GM23338 (cell line): Measurements from ENCODE around the gene ICAM2. TPM values are rescaled to one million over a fixed set of nuclear protein-coding genes. Genes with fewer than 3 reads are reported as not detected.

ENCODE experiments used
- ATAC-seq: fragments of 200-7000 bp; cut with Tn5 transposase; 3 replicates; pipeline ENCODE4 v1.9.1; 2020
- DNase-seq: peaks from one replicate; pipeline ENCODE4 v3.0.0-alpha.2; 2015; ENCODE audit warnings: low spot score
- H2AFZ ChIP-seq: fragments of 200-600 bp; sonication (generic); 2 replicates; pipeline ENCODE4 v1.8.0; 2016; ENCODE audit warnings: antibody characterized with exemption, mild to moderate bottlenecking, moderate library complexity
- H3F3A ChIP-seq: fragments of 200-600 bp; sonication (generic); replicated peaks from 2 replicates; pipeline ENCODE4 v1.8.0; 2017; ENCODE audit warnings: antibody characterized with exemption, mixed run types, low read depth
- H3K27ac ChIP-seq: fragments of 200-600 bp; sonication (generic); 2 replicates; pipeline ENCODE4 v1.6.1; 2016; ENCODE audit warnings: low read depth
- H3K27me3 ChIP-seq: fragments of 200-600 bp; sonication (generic); 2 replicates; pipeline ENCODE4 v1.8.0; 2016; ENCODE audit warnings: mild to moderate bottlenecking, mixed run types, moderate library complexity; ENCODE audit not compliant: insufficient read depth
- H3K36me3 ChIP-seq: fragments of 200-600 bp; sonication (generic); 2 replicates; pipeline ENCODE4 v1.8.0; 2016; ENCODE audit warnings: mild to moderate bottlenecking; ENCODE audit not compliant: insufficient read depth
- H3K4me1 ChIP-seq: fragments of 200-600 bp; sonication (generic); 2 replicates; pipeline ENCODE4 v1.8.0; 2016; ENCODE audit warnings: mild to moderate bottlenecking, moderate library complexity; ENCODE audit not compliant: insufficient read depth
- H3K4me2 ChIP-seq: fragments of 200-600 bp; sonication (generic); 2 replicates; pipeline ENCODE4 v1.7.1; 2017; ENCODE audit warnings: mixed run types
- H3K4me3 ChIP-seq: fragments of 200-600 bp; sonication (generic); 2 replicates; pipeline ENCODE4 v1.6.1; 2016; ENCODE audit warnings: mixed run types
- H3K79me2 ChIP-seq: fragments of 200-600 bp; sonication (generic); replicated peaks from 2 replicates; pipeline ENCODE4 v1.8.0; 2017; ENCODE audit warnings: mild to moderate bottlenecking; ENCODE audit not compliant: insufficient read depth
- H3K9me2 ChIP-seq: fragments of 200-600 bp; sonication (generic); 2 replicates; pipeline ENCODE4 v1.8.0; 2017; ENCODE audit not compliant: insufficient read depth
- H4K20me1 ChIP-seq: fragments of 200-600 bp; sonication (generic); replicated peaks from 2 replicates; pipeline ENCODE4 v1.8.0; 2017; ENCODE audit warnings: mild to moderate bottlenecking; ENCODE audit not compliant: insufficient read depth
- H3K27ac Mint-ChIP-seq: 2 replicates; pipeline ENCODE4 v1.8.0; 2020; ENCODE audit warnings: inconsistent platforms, mild to moderate bottlenecking, moderate library complexity, mixed read lengths
- H3K27me3 Mint-ChIP-seq: 3 replicates; pipeline ENCODE4 v1.8.0; 2022; ENCODE audit warnings: low read depth, mild to moderate bottlenecking, moderate library complexity, mixed read lengths, inconsistent platforms; ENCODE audit not compliant: insufficient read depth, poor library complexity
- H3K36me3 Mint-ChIP-seq: 3 replicates; pipeline ENCODE4 v1.8.0; 2021; ENCODE audit warnings: low read depth, mild to moderate bottlenecking, inconsistent platforms, moderate library complexity, mixed read lengths
- H3K4me1 Mint-ChIP-seq: 3 replicates; pipeline ENCODE4 v1.8.0; 2020; ENCODE audit warnings: mild to moderate bottlenecking, inconsistent platforms, mixed read lengths
- H3K4me3 Mint-ChIP-seq: 3 replicates; pipeline ENCODE4 v1.8.0; 2021; ENCODE audit warnings: moderate library complexity, mild to moderate bottlenecking, inconsistent platforms, mixed read lengths
- H3K9me3 Mint-ChIP-seq: 3 replicates; pipeline ENCODE4 v1.8.0; 2020; ENCODE audit warnings: moderate library complexity, mild to moderate bottlenecking, inconsistent platforms, mixed read lengths
- CREB1 ChIP-seq: fragments of 250-450 bp; sonication (Bioruptor Pico); IDR thresholded peaks from 2 replicates; pipeline ENCODE4 v1.5.0; 2020; ENCODE audit warnings: low read depth, mild to moderate bottlenecking, moderate library complexity
- CTCF ChIP-seq, 2 experiments: fragments of 200-600 bp in 1 of 2; sonication (generic) in 1 of 2; conservative IDR thresholded peaks; 2 replicates each; pipeline versions ENCODE4 v1.5.1 to v1.6.1; 2016 to 2017; ENCODE audit warnings: antibody characterized with exemption in 2 of 2, low read depth in 2 of 2, mild to moderate bottlenecking in 2 of 2, moderate library complexity in 1 of 2
- EZH2 ChIP-seq: fragments of 200-600 bp; sonication (generic); IDR thresholded peaks from one replicate; pipeline ENCODE4 v1.8.0; 2017; ENCODE audit warnings: antibody characterized with exemption, mild to moderate bottlenecking, low read depth; ENCODE audit not compliant: unreplicated experiment
- JUNB ChIP-seq: IDR thresholded peaks from one replicate; pipeline ENCODE4 v1.6.1; 2016; ENCODE audit warnings: antibody characterized with exemption; ENCODE audit not compliant: unreplicated experiment
- NANOG ChIP-seq: IDR thresholded peaks from 2 replicates; pipeline ENCODE4 v1.6.1; 2016; ENCODE audit warnings: antibody characterized with exemption, borderline replicate concordance
- POLR2AphosphoS5 ChIP-seq: IDR thresholded peaks from 2 replicates; pipeline ENCODE4 v1.6.1; 2016; ENCODE audit warnings: antibody characterized with exemption, low read depth
- REST ChIP-seq: IDR thresholded peaks from one replicate; pipeline ENCODE4 v1.6.1; 2018; ENCODE audit warnings: antibody characterized with exemption; ENCODE audit not compliant: unreplicated experiment
- STAT1 ChIP-seq: IDR thresholded peaks from one replicate; pipeline ENCODE4 v1.6.1; 2016; ENCODE audit warnings: antibody characterized with exemption; ENCODE audit not compliant: unreplicated experiment
- ZNF114 ChIP-seq: fragments of 250-450 bp; sonication (Bioruptor Pico); IDR thresholded peaks from 2 replicates; pipeline ENCODE4 v1.5.0; 2020; ENCODE audit warnings: mild to moderate bottlenecking, moderate library complexity
- ZNF462 ChIP-seq: fragments of 250-450 bp; sonication (Bioruptor Pico); IDR thresholded peaks from 2 replicates; pipeline ENCODE4 v1.5.0; 2020; ENCODE audit warnings: mild to moderate bottlenecking, moderate library complexity
- polyA plus RNA-seq: library from polyadenylated mRNA; unstranded; fragments of >200 nt; fragmentation: Nextera tagmentation; extraction: Ambion mirVana; gene quantifications from 2 replicates; pipeline ENCODE4 v1.2.1, GENCODE V29; 2016
- total RNA-seq: library from RNA; depleted of rRNA; stranded (reverse); fragments of >200 nt; shearing (Covaris generic); gene quantifications from 2 replicates; pipeline ENCODE4 v1.2.3, GENCODE V29; 2014
- TF ChIP-seq, protein P1 (sequence below): IDR thresholded peaks from 2 replicates; pipeline ENCODE4 v1.6.1; 2016; ENCODE audit warnings: antibody characterized with exemption

ICAM2 gene
- total and polyA plus RNA-seq, 2 experiments from 2014 or later = 0.31 to 0.86 TPM

DNA sequence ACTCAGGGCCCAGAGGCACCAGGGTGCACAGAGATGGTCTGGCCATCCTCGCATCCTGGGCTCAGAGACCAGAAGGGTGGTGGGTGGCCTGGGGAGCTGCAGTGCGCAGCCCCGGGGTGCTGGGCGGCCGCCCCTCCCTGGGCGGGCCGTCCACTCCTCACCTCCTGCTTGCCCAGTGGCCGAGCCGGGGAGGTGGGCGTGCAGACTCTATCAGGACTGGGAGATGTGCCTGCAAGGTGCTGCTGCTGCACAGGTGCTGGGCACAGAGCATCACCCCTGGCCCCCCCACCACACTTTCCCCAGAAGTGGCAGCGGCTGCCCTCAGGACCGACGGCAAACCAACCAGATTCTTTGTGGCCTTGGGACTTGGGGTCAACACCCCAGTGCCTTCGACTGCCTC, 47.6 kb downstream of the ICAM2 start, which contains the start of gene SCN4A:
Gene SCN4A (minus strand): TSS at position 123 of the 400 bp plus-strand sequence. CDS start 77 bp downstream, at position 46.
- Histone ChIP-seq H3K9me2 (no peaks in the 10 kb centered on the region), H3K27ac (no peak within 1 kb of the TSS), H4K20me1 (no peaks in the 10 kb centered on the region), H2AFZ (no peak within 1 kb of the TSS), H3K79me2 (no peaks in the 10 kb centered on the region), H3K36me3 (no peaks in the 10 kb centered on the region), H3K4me2 (no peak within 1 kb of the TSS), H3K27me3 (no peaks in the 10 kb centered on the region), H3F3A (no peaks in the 10 kb centered on the region), H3K4me1 (no peaks in the 10 kb centered on the region), H3K4me3 (no peak within 1 kb of the TSS)
- no peak for DNase-seq
- TF ChIP-seq REST = no peak
- TF ChIP-seq, protein P1, sequence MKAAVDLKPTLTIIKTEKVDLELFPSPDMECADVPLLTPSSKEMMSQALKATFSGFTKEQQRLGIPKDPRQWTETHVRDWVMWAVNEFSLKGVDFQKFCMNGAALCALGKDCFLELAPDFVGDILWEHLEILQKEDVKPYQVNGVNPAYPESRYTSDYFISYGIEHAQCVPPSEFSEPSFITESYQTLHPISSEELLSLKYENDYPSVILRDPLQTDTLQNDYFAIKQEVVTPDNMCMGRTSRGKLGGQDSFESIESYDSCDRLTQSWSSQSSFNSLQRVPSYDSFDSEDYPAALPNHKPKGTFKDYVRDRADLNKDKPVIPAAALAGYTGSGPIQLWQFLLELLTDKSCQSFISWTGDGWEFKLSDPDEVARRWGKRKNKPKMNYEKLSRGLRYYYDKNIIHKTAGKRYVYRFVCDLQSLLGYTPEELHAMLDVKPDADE = no peak
- no peak for TF ChIP-seq NANOG
- TF ChIP-seq STAT1 = no peak
- no peak for TF ChIP-seq ZNF114 (CRISPR knock-in tag)
- no peak for TF ChIP-seq EZH2
- no peak for TF ChIP-seq JUNB
- no peak for TF ChIP-seq CTCF (conservative IDR thresholded peaks at IDR 0.05; ENCODE audit: low read depth in 2 of 2)
- TF ChIP-seq POLR2AphosphoS5 = no peak
- TF ChIP-seq ZNF462 (CRISPR knock-in tag) = no peak
- no peak for TF ChIP-seq CREB1 (CRISPR knock-in tag)
- Mint-ChIP-seq H3K9me3 (no peaks in the 10 kb centered on the region), H3K27ac (no peak within 1 kb of the TSS), H3K27me3 (peaks cover 9% of the 10 kb centered on the region), H3K4me3 (no peak within 1 kb of the TSS), H3K4me1 (peaks cover 7% of the 10 kb centered on the region), H3K36me3 (no peaks in the 10 kb centered on the region; the same call in 2 of the 3 replicates)
- ATAC-seq = no peak
